HepG2 (cell line): Measurements from ENCODE around the gene KLHL33.

Experiments used
- MAX ChIP-seq: IDR thresholded peaks from 2 replicates; pipeline ENCODE4 v1.6.1; 2012; ENCODE audit warnings: inconsistent platforms
- SOX5 ChIP-seq: IDR thresholded peaks from 2 replicates; pipeline ENCODE4 v1.6.1; 2016; ENCODE audit warnings: borderline replicate concordance
- ZNF274 ChIP-seq: sonication (generic); formaldehyde crosslinking; IDR thresholded peaks from 2 replicates; pipeline ENCODE4 v1.5.1; 2020; ENCODE audit warnings: mild to moderate bottlenecking, missing genetic modification reagents
- ZNF800 ChIP-seq: sonication (generic); formaldehyde crosslinking; IDR thresholded peaks from 2 replicates; pipeline ENCODE4 v1.4.0; 2020; ENCODE audit warnings: missing genetic modification reagents

GRCh38 chr14:20435582-20436362 lies at the start of gene KLHL33:
- TF ChIP-seq ZNF274 (CRISPR knock-in tag), result no peak
- no peak for TF ChIP-seq SOX5 (CRISPR knock-in tag)
- no peak for TF ChIP-seq MAX
- no peak for TF ChIP-seq ZNF800 (CRISPR knock-in tag)
